ENCODE data around the gene VANGL1. TPM values are rescaled to one million over a fixed set of nuclear protein-coding genes. Genes with fewer than 3 reads are reported as not detected.

Gene VANGL1
- total RNA-seq, 1 donor from 2014 or later, result 13.8 TPM

DNA sequence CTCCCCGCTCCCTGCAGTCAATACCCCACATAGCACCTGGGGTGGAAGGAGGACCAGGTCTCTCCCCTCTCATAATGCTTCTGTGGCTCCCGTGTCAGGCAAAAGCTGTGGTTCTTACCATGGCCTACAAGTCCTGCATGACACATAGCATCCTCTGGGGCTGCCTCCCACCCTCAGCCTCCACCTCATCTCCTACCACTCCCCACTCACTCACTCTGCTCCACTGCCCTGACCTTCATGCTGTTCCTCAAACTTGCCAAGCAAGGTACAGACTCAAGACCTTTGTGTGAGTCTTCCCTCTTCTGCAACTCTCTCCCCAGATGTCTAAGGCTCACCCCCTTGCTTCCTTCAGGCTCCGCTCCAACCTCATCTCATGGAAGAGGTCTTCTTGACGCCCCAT is 28.0 kb upstream of the VANGL1 start:
- no peak overlapping the region for H3K4me3 ChIP-seq (ENCODE audit: insufficient read depth, low read depth, low read length)
- no peaks in the 10 kb centered on the region for H3K36me3 Mint-ChIP-seq (ENCODE audit: low read depth, unreplicated experiment)
- no peak overlapping the region for H3K27ac Mint-ChIP-seq (ENCODE audit: unreplicated experiment)
- FAIRE-seq, result no peak
- H3K36me3 ChIP-seq (ENCODE audit: insufficient read depth, low read length), result no peaks in the 10 kb centered on the region
- TF ChIP-seq EZH2 (IDR thresholded peaks at IDR 0.05; ENCODE audit: insufficient read depth, low read length), result no peak
- TF ChIP-seq, protein P1, sequence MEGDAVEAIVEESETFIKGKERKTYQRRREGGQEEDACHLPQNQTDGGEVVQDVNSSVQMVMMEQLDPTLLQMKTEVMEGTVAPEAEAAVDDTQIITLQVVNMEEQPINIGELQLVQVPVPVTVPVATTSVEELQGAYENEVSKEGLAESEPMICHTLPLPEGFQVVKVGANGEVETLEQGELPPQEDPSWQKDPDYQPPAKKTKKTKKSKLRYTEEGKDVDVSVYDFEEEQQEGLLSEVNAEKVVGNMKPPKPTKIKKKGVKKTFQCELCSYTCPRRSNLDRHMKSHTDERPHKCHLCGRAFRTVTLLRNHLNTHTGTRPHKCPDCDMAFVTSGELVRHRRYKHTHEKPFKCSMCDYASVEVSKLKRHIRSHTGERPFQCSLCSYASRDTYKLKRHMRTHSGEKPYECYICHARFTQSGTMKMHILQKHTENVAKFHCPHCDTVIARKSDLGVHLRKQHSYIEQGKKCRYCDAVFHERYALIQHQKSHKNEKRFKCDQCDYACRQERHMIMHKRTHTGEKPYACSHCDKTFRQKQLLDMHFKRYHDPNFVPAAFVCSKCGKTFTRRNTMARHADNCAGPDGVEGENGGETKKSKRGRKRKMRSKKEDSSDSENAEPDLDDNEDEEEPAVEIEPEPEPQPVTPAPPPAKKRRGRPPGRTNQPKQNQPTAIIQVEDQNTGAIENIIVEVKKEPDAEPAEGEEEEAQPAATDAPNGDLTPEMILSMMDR (IDR thresholded peaks at IDR 0.05; ENCODE audit: insufficient read depth, low read depth, low read length), result no peak
- no peaks in the 10 kb centered on the region for H3K4me1 ChIP-seq (ENCODE audit: insufficient read depth, low read length)
- peaks cover 12% of the 10 kb centered on the region for H3K27me3 ChIP-seq (ENCODE audit: insufficient read depth, low read length)
- H3K4me3 Mint-ChIP-seq (ENCODE audit: unreplicated experiment), result no peak overlapping the region
- H3K9me3 ChIP-seq (ENCODE audit: insufficient read depth, low read depth, low read length), result no peaks in the 10 kb centered on the region
- H3K27me3 Mint-ChIP-seq (ENCODE audit: low read depth, unreplicated experiment), result peaks cover 11% of the 10 kb centered on the region
- peaks cover 15% of the 10 kb centered on the region for H3K9me3 Mint-ChIP-seq (ENCODE audit: unreplicated experiment)
- peaks cover 2% of the 10 kb centered on the region for H3K4me1 Mint-ChIP-seq (ENCODE audit: low read depth, unreplicated experiment)
- H3K9ac ChIP-seq (ENCODE audit: low read length), result no peak overlapping the region
- H3K4me2 ChIP-seq (ENCODE audit: low read length), result no peak overlapping the region
- no peak overlapping the region for H2AFZ ChIP-seq (ENCODE audit: low read depth, low read length)
- no peaks in the 10 kb centered on the region for H3K79me2 ChIP-seq (ENCODE audit: insufficient read depth, low read length)
- no peaks in the 10 kb centered on the region for H4K20me1 ChIP-seq (ENCODE audit: insufficient read depth, low read length)
- no peak for DNase-seq (ENCODE audit: low read depth)
- no peak overlapping the region for H3K27ac ChIP-seq (ENCODE audit: low read depth, low read length)

DNA sequence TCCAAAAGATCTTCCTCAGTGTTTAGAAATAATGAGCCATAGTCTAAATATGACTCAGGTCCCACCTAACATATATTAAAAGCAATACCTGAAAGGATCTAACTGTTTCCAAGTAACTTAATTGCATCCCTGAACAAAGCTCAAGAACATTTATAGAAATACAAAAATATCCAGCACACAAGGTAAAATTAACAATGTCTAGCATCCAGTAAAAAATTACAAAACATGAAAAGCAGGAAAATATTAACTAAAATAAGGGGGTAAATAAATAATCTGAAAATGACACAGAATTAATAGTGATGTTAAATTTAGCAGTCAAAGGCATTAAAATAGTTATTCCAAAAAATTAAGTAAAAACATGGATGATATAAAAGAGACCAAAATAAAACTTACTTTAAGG is 21.3 kb upstream of the VANGL1 start:
- Mint-ChIP-seq H3K27me3 (ENCODE audit: low read depth, unreplicated experiment) (peaks cover 8% of the 10 kb centered on the region), H3K27ac (ENCODE audit: unreplicated experiment) (no peak overlapping the region), H3K4me1 (ENCODE audit: low read depth, unreplicated experiment) (no peaks in the 10 kb centered on the region), H3K4me3 (ENCODE audit: unreplicated experiment) (no peak overlapping the region), H3K36me3 (ENCODE audit: low read depth, unreplicated experiment) (no peaks in the 10 kb centered on the region), H3K9me3 (ENCODE audit: unreplicated experiment) (peaks cover 16% of the 10 kb centered on the region)
- no peak for FAIRE-seq
- Histone ChIP-seq H3K27me3 (ENCODE audit: insufficient read depth, low read length) (peaks cover 7% of the 10 kb centered on the region), H3K36me3 (ENCODE audit: insufficient read depth, low read length) (no peaks in the 10 kb centered on the region), H3K9me3 (ENCODE audit: insufficient read depth, low read depth, low read length) (no peaks in the 10 kb centered on the region), H3K79me2 (ENCODE audit: insufficient read depth, low read length) (no peaks in the 10 kb centered on the region), H3K9ac (ENCODE audit: low read length) (no peak overlapping the region), H3K27ac (ENCODE audit: low read depth, low read length) (no peak overlapping the region), H3K4me1 (ENCODE audit: insufficient read depth, low read length) (no peaks in the 10 kb centered on the region), H3K4me3 (ENCODE audit: insufficient read depth, low read depth, low read length) (no peak overlapping the region), H3K4me2 (ENCODE audit: low read length) (no peak overlapping the region), H4K20me1 (ENCODE audit: insufficient read depth, low read length) (no peaks in the 10 kb centered on the region), H2AFZ (ENCODE audit: low read depth, low read length) (no peak overlapping the region)
- TF ChIP-seq EZH2 (IDR thresholded peaks at IDR 0.05; ENCODE audit: insufficient read depth, low read length), result no peak
- TF ChIP-seq, protein P1 (IDR thresholded peaks at IDR 0.05; ENCODE audit: insufficient read depth, low read depth, low read length), result no peak
- no peak for DNase-seq (ENCODE audit: low read depth)

DNA sequence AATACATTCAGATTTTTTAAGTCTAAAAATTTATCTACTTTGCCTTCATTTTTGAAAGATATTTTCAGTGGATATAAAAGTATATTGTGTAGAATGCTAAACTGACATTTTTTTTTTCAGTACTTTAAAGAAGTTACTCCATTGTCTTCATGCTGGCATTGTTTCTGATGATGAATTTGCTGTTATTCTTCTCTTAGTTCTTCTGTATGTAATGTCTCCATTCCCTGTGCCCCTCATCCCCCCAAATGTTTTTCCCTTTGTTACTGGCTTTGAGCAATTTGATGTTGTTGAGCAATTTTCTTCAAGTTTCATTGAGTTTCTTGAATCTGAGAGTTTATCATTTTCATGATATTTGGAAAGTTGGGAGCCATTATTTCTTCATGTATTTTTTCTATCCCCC is 20.8 kb upstream of the VANGL1 start:
- FAIRE-seq, result no peak
- H3K9ac ChIP-seq (ENCODE audit: low read length), result no peak overlapping the region
- H3K4me1 Mint-ChIP-seq (ENCODE audit: low read depth, unreplicated experiment), result no peaks in the 10 kb centered on the region

More for the DNA sequence above, 20.8 kb upstream of the VANGL1 start:
- Histone ChIP-seq H4K20me1 (ENCODE audit: insufficient read depth, low read length) (no peaks in the 10 kb centered on the region), H3K4me1 (ENCODE audit: insufficient read depth, low read length) (no peaks in the 10 kb centered on the region), H3K9me3 (ENCODE audit: insufficient read depth, low read depth, low read length) (no peaks in the 10 kb centered on the region), H3K36me3 (ENCODE audit: insufficient read depth, low read length) (no peaks in the 10 kb centered on the region), H3K4me3 (ENCODE audit: insufficient read depth, low read depth, low read length) (no peak overlapping the region), H3K4me2 (ENCODE audit: low read length) (no peak overlapping the region), H3K27ac (ENCODE audit: low read depth, low read length) (no peak overlapping the region), H3K27me3 (ENCODE audit: insufficient read depth, low read length) (peaks cover 7% of the 10 kb centered on the region), H3K79me2 (ENCODE audit: insufficient read depth, low read length) (no peaks in the 10 kb centered on the region), H2AFZ (ENCODE audit: low read depth, low read length) (no peak overlapping the region)
- no peak for TF ChIP-seq EZH2 (IDR thresholded peaks at IDR 0.05; ENCODE audit: insufficient read depth, low read length)
- TF ChIP-seq, protein P1 (IDR thresholded peaks at IDR 0.05; ENCODE audit: insufficient read depth, low read depth, low read length), result no peak
- Mint-ChIP-seq H3K9me3 (ENCODE audit: unreplicated experiment) (peaks cover 16% of the 10 kb centered on the region), H3K36me3 (ENCODE audit: low read depth, unreplicated experiment) (no peaks in the 10 kb centered on the region), H3K27ac (ENCODE audit: unreplicated experiment) (no peak overlapping the region), H3K27me3 (ENCODE audit: low read depth, unreplicated experiment) (peaks cover 5% of the 10 kb centered on the region), H3K4me3 (ENCODE audit: unreplicated experiment) (no peak overlapping the region)
- DNase-seq (ENCODE audit: low read depth), result no peak
